Sigmoid colon (tissue), 3 donors: ENCODE data around the gene TNIK.

Experiments used
- POLR2A ChIP-seq, 2 donors: fragments of 450-650 bp; IDR thresholded peaks; one replicate each; pipeline ENCODE4 v1.6.1; 2016; ENCODE audit warnings: antibody characterized with exemption in 2 of 2, mild to moderate bottlenecking in 2 of 2, moderate library complexity in 2 of 2
- TF ChIP-seq, protein P1 (sequence below), 4 experiments: fragments of 450-650 bp in 3 of 4; fragments of 200-600 bp in 1 of 4; IDR thresholded peaks; one replicate each; pipeline ENCODE4 v1.5.1; 2016 to 2019; ENCODE audit warnings: antibody characterized with exemption in 4 of 4, mild to moderate bottlenecking in 3 of 4, moderate library complexity in 2 of 4

DNA sequence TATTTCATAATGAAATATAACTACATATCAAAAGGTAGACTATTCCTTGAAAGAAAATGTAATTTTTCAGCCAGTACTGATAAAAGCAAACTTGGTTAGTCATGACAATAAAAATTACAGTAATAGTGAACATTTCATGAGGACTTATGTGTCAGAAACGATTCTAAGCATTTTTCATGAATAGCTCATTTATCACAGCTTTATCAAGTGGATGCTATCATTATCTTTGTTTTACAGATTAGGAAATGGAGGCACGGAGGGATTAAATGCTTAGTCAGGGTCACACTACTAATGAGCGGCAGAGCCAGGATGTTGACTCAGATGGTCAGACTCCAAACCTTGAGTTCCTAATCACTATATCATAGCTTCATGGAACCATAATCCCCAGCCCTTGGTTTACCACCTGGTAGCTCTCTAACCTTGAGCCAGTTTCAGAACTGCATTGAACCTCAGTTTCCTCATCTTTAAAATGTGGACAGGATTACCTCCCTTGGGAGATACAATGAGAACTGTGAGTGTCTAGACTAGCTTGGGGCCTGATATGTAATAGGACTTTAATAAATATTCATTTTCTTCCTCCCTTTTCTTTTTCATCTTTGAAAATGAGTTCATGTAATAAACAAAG is 85.4 kb downstream of the TNIK start:
- TF ChIP-seq, protein P1, sequence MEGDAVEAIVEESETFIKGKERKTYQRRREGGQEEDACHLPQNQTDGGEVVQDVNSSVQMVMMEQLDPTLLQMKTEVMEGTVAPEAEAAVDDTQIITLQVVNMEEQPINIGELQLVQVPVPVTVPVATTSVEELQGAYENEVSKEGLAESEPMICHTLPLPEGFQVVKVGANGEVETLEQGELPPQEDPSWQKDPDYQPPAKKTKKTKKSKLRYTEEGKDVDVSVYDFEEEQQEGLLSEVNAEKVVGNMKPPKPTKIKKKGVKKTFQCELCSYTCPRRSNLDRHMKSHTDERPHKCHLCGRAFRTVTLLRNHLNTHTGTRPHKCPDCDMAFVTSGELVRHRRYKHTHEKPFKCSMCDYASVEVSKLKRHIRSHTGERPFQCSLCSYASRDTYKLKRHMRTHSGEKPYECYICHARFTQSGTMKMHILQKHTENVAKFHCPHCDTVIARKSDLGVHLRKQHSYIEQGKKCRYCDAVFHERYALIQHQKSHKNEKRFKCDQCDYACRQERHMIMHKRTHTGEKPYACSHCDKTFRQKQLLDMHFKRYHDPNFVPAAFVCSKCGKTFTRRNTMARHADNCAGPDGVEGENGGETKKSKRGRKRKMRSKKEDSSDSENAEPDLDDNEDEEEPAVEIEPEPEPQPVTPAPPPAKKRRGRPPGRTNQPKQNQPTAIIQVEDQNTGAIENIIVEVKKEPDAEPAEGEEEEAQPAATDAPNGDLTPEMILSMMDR (IDR thresholded peaks at IDR 0.05) = no peak
- no peak for TF ChIP-seq POLR2A (IDR thresholded peaks at IDR 0.05)
